Measurements from ENCODE around the gene OTOG.

GRCh38 chr11:17550450-17551346 is 3.6 kb downstream of the OTOG start:
- TF ChIP-seq CTCF (IDR thresholded peaks at IDR 0.05; ENCODE audit: low read length) (no peak), EZH2 (optimal IDR thresholded peaks at IDR 0.05; ENCODE audit: low read depth, low read length) (no peak)
